Activated T-cell treated with anti-CD3 and anti-CD28 coated beads, Interleukin-2, amount 50 U/mL, for 24 hours (primary cell): ENCODE measurements around the gene VCAM1.
"Not testable (repeated sequence)": the region's sequence is repeated elsewhere in the genome, so short reads cannot be mapped to it uniquely, and the experiment has no call there.

Experiments
- DNase-seq: peaks from one replicate; pipeline ENCODE4 v3.0.0-alpha.2; 2020
- H3K27ac Mint-ChIP-seq: 2 replicates; pipeline ENCODE4 v1.8.0; 2020; ENCODE audit warnings: mild to moderate bottlenecking, mixed read lengths
- H3K27me3 Mint-ChIP-seq: 2 replicates; pipeline ENCODE4 v1.8.0; 2020; ENCODE audit warnings: mixed read lengths
- H3K36me3 Mint-ChIP-seq: 2 replicates; pipeline ENCODE4 v1.8.0; 2020; ENCODE audit warnings: low read depth, mixed read lengths
- H3K4me1 Mint-ChIP-seq: 2 replicates; pipeline ENCODE4 v1.8.0; 2020; ENCODE audit warnings: low read depth, mixed read lengths
- H3K4me3 Mint-ChIP-seq: 2 replicates; pipeline ENCODE4 v1.8.0; 2020; ENCODE audit warnings: mild to moderate bottlenecking, moderate library complexity, mixed read lengths
- H3K9me3 Mint-ChIP-seq: 2 replicates; pipeline ENCODE4 v1.8.0; 2020; ENCODE audit warnings: mixed read lengths

Gene VCAM1

DNA sequence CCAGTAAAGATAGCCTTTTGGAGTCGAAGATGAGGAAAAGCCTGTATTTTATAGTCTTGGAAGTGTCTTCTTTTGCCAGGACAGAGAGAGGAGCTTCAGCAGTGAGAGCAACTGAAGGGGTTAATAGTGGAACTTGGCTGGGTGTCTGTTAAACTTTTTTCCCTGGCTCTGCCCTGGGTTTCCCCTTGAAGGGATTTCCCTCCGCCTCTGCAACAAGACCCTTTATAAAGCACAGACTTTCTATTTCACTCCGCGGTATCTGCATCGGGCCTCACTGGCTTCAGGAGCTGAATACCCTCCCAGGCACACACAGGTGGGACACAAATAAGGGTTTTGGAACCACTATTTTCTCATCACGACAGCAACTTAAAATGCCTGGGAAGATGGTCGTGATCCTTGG, at the start of gene VCAM1:
Gene VCAM1 (plus strand): TSS at position 253 of the 400 bp plus-strand sequence. CDS start 119 bp downstream, at position 372.
- peaks cover 13% of the 10 kb centered on the region for H3K4me1 Mint-ChIP-seq
- no peak for DNase-seq
- H3K27me3 Mint-ChIP-seq, result peaks cover 14% of the 10 kb centered on the region
- no peaks in the 10 kb centered on the region for H3K36me3 Mint-ChIP-seq
- no peak within 1 kb of the TSS for H3K4me3 Mint-ChIP-seq
- no peak within 1 kb of the TSS for H3K27ac Mint-ChIP-seq
- no peaks in the 10 kb centered on the region for H3K9me3 Mint-ChIP-seq

- Mint-ChIP-seq H3K9me3 (peaks cover 6% of the 10 kb centered on the region), H3K27me3 (peaks cover 10% of the 10 kb centered on the region), H3K36me3 (no peaks in the 10 kb centered on the region), H3K4me1 (no peaks in the 10 kb centered on the region), H3K27ac (no peak overlapping the region), H3K4me3 (no peak overlapping the region)
- DNase-seq, result no peak
Observed at GRCh38 chr1:100670083-100670482, 49.5 kb upstream of the VCAM1 start.

GRCh38 chr1:100671601-100672000, 47.9 kb upstream of the VCAM1 start:
- Mint-ChIP-seq H3K9me3 (peaks cover 6% of the 10 kb centered on the region), H3K4me1 (no peaks in the 10 kb centered on the region), H3K36me3 (no peaks in the 10 kb centered on the region), H3K4me3 (no peak overlapping the region), H3K27ac (no peak overlapping the region), H3K27me3 (peaks cover 10% of the 10 kb centered on the region)
- DNase-seq, result no peak

GRCh38 chr1:100683448-100684349, 35.8 kb upstream of the VCAM1 start:
- no peak overlapping the region for H3K4me3 Mint-ChIP-seq
- H3K27ac Mint-ChIP-seq, result no peak overlapping the region
- DNase-seq, result no peak
- H3K9me3 Mint-ChIP-seq, result peaks cover 4% of the 10 kb centered on the region
- no peaks in the 10 kb centered on the region for H3K36me3 Mint-ChIP-seq
- no peaks in the 10 kb centered on the region for H3K4me1 Mint-ChIP-seq
- peaks cover 2% of the 10 kb centered on the region for H3K27me3 Mint-ChIP-seq

- Mint-ChIP-seq H3K27ac (no peak overlapping the region), H3K36me3 (no peaks in the 10 kb centered on the region), H3K4me3 (no peak overlapping the region), H3K9me3 (peaks cover 8% of the 10 kb centered on the region), H3K4me1 (no peaks in the 10 kb centered on the region), H3K27me3 (peaks cover 15% of the 10 kb centered on the region)
- no peak for DNase-seq
Observed at GRCh38 chr1:100699744-100700143, 19.8 kb upstream of the VCAM1 start.

- Mint-ChIP-seq H3K4me1 (no peaks in the 10 kb centered on the region), H3K9me3 (peaks cover 5% of the 10 kb centered on the region), H3K27ac (no peak overlapping the region), H3K4me3 (no peak overlapping the region), H3K27me3 (peaks cover 15% of the 10 kb centered on the region), H3K36me3 (no peaks in the 10 kb centered on the region)
- DNase-seq, result no peak
Observed at GRCh38 chr1:100700586-100700985, 19.0 kb upstream of the VCAM1 start.

DNA sequence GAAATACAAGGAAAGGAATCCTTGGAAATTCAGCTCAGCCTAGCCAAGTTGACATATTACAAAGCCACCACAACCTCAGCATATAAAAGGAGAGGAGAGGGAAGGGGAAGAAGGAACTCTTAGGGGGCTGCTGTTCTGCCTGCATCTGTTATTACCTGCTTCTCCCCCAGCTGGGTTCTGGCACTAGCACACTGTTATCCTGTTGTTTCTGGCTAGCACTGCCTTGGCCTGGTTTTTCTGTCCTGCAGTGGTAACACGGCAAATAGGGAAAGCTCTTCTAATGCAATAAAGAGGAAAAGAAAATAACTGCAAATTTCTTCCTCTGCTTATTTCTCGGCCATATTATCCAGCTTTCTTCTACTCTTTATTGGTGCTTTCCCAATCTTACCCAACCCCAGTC, 16.5 kb upstream of the VCAM1 start:
- no peak overlapping the region for H3K4me3 Mint-ChIP-seq
- peaks cover 12% of the 10 kb centered on the region for H3K27me3 Mint-ChIP-seq
- H3K4me1 Mint-ChIP-seq, result no peaks in the 10 kb centered on the region
- H3K36me3 Mint-ChIP-seq, result no peaks in the 10 kb centered on the region
- no peak for DNase-seq
- H3K9me3 Mint-ChIP-seq, result no peaks in the 10 kb centered on the region
- no peak overlapping the region for H3K27ac Mint-ChIP-seq

DNA sequence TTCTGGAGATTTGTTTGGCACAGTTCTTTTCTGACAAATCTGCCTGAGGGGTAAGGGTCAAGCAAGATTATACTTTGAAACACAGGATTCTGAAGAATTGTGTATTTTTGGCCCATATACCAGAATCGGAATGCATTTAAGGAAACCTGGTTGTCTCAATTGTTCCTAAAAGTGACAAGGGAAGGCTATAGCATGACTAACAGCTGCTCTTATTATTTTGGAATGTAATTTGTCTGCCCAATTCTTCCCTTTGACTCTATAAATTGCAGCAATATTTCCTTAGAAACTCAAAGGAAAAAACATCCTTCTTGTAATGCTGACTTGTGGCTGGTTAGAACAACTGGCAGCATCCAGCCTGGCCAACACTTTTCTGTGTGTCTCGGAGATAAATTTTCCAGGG, 15.8 kb upstream of the VCAM1 start:
- Mint-ChIP-seq H3K4me3 (no peak overlapping the region), H3K27me3 (peaks cover 12% of the 10 kb centered on the region)

DNA sequence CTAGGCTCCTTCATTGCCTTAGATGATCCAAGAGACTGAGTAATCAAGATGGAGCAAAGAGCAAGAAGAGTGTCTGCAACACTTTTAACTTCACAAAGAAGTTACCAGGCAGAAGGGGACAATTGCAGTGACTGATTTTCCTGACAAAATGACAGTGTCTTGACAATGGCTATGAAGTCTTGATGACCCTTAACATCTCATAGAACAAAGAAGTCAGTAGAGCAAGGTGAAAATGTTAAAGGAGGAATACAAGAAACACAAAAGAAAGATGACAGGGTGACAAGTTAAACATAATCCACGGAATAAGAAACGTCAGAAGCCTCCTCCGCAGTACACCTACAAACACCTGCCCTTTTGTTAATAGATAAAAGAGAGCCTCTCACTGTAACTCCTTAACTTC, 15.1 kb upstream of the VCAM1 start:
- Mint-ChIP-seq H3K4me1 (peaks cover 5% of the 10 kb centered on the region), H3K4me3 (no peak overlapping the region), H3K27me3 (peaks cover 12% of the 10 kb centered on the region), H3K27ac (no peak overlapping the region), H3K36me3 (no peaks in the 10 kb centered on the region), H3K9me3 (no peaks in the 10 kb centered on the region)
- DNase-seq, result no peak

More for the DNA sequence above, 15.8 kb upstream of the VCAM1 start:
- H3K9me3 Mint-ChIP-seq, result no peaks in the 10 kb centered on the region
- no peak for DNase-seq
- peaks cover 4% of the 10 kb centered on the region for H3K4me1 Mint-ChIP-seq
- no peak overlapping the region for H3K27ac Mint-ChIP-seq
- H3K36me3 Mint-ChIP-seq, result no peaks in the 10 kb centered on the region

GRCh38 chr1:100706296-100706695, 13.2 kb upstream of the VCAM1 start:
- H3K27me3 Mint-ChIP-seq, result peaks cover 5% of the 10 kb centered on the region
- no peaks in the 10 kb centered on the region for H3K36me3 Mint-ChIP-seq
- no peak overlapping the region for H3K27ac Mint-ChIP-seq
- H3K9me3 Mint-ChIP-seq, result no peaks in the 10 kb centered on the region
- H3K4me3 Mint-ChIP-seq, result no peak overlapping the region
- no peak for DNase-seq
- H3K4me1 Mint-ChIP-seq, result peaks cover 5% of the 10 kb centered on the region

DNA sequence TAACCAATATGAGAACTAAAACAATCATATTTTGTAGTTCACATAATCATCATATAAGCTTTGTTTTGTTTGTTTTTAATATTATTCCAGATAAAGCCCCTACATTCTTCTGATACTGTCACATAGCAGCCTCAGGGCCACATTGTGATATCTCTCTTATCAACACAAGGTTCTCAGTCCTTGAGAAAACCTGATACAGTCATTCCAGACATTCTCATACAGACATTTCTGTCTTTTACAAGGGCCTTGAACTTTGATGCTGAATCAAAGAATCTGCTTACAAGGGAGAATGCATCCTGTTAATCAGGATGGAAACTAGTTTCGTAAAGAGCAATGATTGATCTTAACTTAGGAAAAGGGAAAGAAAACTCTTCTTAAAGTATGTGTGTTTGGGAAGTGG, 12.7 kb upstream of the VCAM1 start:
- Mint-ChIP-seq H3K27ac (no peak overlapping the region), H3K4me3 (no peak overlapping the region), H3K36me3 (no peaks in the 10 kb centered on the region), H3K4me1 (peaks cover 5% of the 10 kb centered on the region), H3K9me3 (no peaks in the 10 kb centered on the region), H3K27me3 (peaks cover 4% of the 10 kb centered on the region)
- DNase-seq, result no peak

GRCh38 chr1:100708476-100709062, 11.0 kb upstream of the VCAM1 start:
- DNase-seq, result no peak
- H3K27ac Mint-ChIP-seq, result no peak overlapping the region
- H3K4me3 Mint-ChIP-seq, result no peak overlapping the region
- H3K9me3 Mint-ChIP-seq, result no peaks in the 10 kb centered on the region
- peaks cover 22% of the 10 kb centered on the region for H3K4me1 Mint-ChIP-seq
- H3K27me3 Mint-ChIP-seq, result peaks cover 13% of the 10 kb centered on the region
- no peaks in the 10 kb centered on the region for H3K36me3 Mint-ChIP-seq

DNA sequence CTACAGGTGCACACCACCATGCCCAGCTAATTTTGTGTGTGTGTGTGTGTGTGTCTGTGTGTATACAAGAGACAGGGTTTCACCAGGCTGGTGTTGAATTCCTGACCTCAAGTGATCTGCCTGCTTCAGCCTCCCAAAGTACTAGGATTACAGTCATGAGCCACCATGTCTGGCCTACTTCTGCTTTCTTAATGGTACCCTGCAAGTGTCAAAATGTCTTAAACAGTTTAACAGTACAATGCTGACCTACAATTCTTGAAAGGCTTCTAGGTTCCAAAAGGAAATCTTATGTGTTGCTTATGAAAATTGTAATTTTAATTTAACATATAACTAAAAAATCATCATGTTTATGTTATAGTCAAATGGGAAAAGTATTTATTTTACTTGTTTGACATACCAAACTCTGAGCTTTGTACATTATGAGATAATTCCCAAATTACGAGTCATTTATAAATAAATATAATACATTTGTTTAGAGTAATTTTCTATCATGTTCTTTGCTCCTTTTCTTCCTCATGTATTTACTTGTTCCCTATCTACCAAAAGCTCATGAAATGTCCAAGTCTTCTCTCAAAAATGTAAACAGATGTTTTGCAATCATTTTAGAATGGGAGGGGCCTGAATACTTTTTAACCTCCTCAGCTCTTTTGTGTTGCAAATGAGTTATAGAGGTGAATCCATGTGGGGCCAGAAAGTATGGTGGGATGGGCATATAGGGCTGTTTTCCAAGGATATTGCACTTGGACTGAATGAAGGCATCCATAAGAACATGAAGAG, 8.4 kb upstream of the VCAM1 start:
- peaks cover 35% of the 10 kb centered on the region for H3K4me1 Mint-ChIP-seq
- peaks cover 13% of the 10 kb centered on the region for H3K27me3 Mint-ChIP-seq
- no peak overlapping the region for H3K4me3 Mint-ChIP-seq
- H3K9me3 Mint-ChIP-seq, result no peaks in the 10 kb centered on the region
- no peak for DNase-seq
- H3K27ac Mint-ChIP-seq, result no peak overlapping the region
- no peaks in the 10 kb centered on the region for H3K36me3 Mint-ChIP-seq

DNA sequence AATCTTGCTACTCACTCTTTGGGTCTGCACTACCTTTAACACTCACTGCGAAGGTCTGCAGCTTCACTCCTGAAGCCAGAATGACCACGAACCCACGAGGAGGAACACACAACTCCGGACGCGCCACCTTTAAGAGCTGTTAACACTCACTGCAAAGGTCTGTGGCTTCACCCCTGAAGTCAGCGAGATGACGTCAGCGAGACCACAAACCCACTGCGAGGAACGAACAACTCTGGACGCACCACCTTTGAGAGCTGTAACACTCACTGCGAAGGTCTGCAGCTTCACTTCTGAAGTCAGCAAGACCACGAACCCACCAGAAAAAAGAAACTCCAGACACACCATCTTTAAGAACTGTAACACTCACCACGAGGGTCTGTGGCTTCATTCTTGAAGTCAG, 6.5 kb upstream of the VCAM1 start:
- peak overlapping the region; percentile 85 for H3K27ac Mint-ChIP-seq
- H3K9me3 Mint-ChIP-seq, H3K36me3 Mint-ChIP-seq: not testable (repeated sequence)
- peaks cover 17% of the 10 kb centered on the region for H3K27me3 Mint-ChIP-seq
- peaks cover 35% of the 10 kb centered on the region for H3K4me1 Mint-ChIP-seq
- peak; percentile 64 for DNase-seq
- H3K4me3 Mint-ChIP-seq, result peak overlapping the region; percentile 46

- no peak overlapping the region for H3K4me3 Mint-ChIP-seq
- peaks cover 17% of the 10 kb centered on the region for H3K27me3 Mint-ChIP-seq
- H3K36me3 Mint-ChIP-seq, result no peaks in the 10 kb centered on the region
- H3K4me1 Mint-ChIP-seq, result peaks cover 32% of the 10 kb centered on the region
- no peak for DNase-seq
- H3K27ac Mint-ChIP-seq, result no peak overlapping the region
- H3K9me3 Mint-ChIP-seq, result no peaks in the 10 kb centered on the region
Observed at GRCh38 chr1:100713626-100714025, 5.9 kb upstream of the VCAM1 start.
